Smooth muscle cell (in vitro differentiated cells): Measurements from ENCODE around the gene AP1G2. TPM values are rescaled to one million over a fixed set of nuclear protein-coding genes. Genes with fewer than 3 reads are reported as not detected.

Source experiments
- DNase-seq: peaks from one replicate; lab custom pipeline; 2025; ENCODE audit not compliant: unreplicated experiment; lab: John Stamatoyannopoulos, UW
- H2AFZ ChIP-seq: fragments of 200-600 bp; sonication (generic); 2 replicates; pipeline ENCODE4 v1.6.0; 2016; ENCODE audit warnings: antibody characterized with exemption, low read depth, mild to moderate bottlenecking
- H3F3A ChIP-seq: fragments of 200-600 bp; sonication (generic); 2 replicates; pipeline ENCODE4 v1.6.0; 2017; ENCODE audit warnings: antibody characterized with exemption, low read depth
- H3K27ac ChIP-seq: fragments of 200-600 bp; sonication (generic); 2 replicates; pipeline ENCODE4 v1.5.1; 2016; ENCODE audit warnings: low read depth, mild to moderate bottlenecking
- H3K27me3 ChIP-seq: fragments of 200-600 bp; sonication (generic); 2 replicates; pipeline ENCODE4 v1.6.1; 2016; ENCODE audit warnings: low read depth, mild to moderate bottlenecking
- H3K36me3 ChIP-seq: fragments of 200-600 bp; sonication (generic); 2 replicates; pipeline ENCODE4 v1.5.1; 2016; ENCODE audit warnings: low read depth
- H3K4me1 ChIP-seq: fragments of 200-600 bp; sonication (generic); 2 replicates; pipeline ENCODE4 v1.5.1; 2016; ENCODE audit warnings: low read depth
- H3K4me2 ChIP-seq: fragments of 200-600 bp; sonication (generic); 2 replicates; pipeline ENCODE4 v1.6.0; 2016; ENCODE audit warnings: mild to moderate bottlenecking
- H3K4me3 ChIP-seq: fragments of 200-600 bp; sonication (generic); 2 replicates; pipeline ENCODE4 v1.5.1; 2016; ENCODE audit warnings: mild to moderate bottlenecking
- H3K79me2 ChIP-seq: fragments of 200-600 bp; sonication (generic); 2 replicates; pipeline ENCODE4 v1.6.0; 2016; ENCODE audit warnings: low read depth, mild to moderate bottlenecking
- H3K9ac ChIP-seq: fragments of 200-600 bp; sonication (generic); 2 replicates; pipeline ENCODE4 v1.6.0; 2016; ENCODE audit warnings: low read depth
- H3K9me3 ChIP-seq: fragments of 200-600 bp; sonication (generic); replicated peaks from 2 replicates; pipeline ENCODE4 v1.5.1; 2016; ENCODE audit warnings: low read depth
- H4K20me1 ChIP-seq: fragments of 200-600 bp; sonication (generic); 2 replicates; pipeline ENCODE4 v1.6.0; 2016; ENCODE audit warnings: low read depth
- WGBS: methylation state at CpG from one replicate; pipeline ENCODE4 v1.1.7; 2016; ENCODE audit warnings: low lambda C conversion rate; 5-methylcytosine and 5-hydroxymethylcytosine counted together
- polyA plus RNA-seq: library from polyadenylated mRNA; unstranded; fragments of >200 nt; fragmentation: Nextera tagmentation; extraction: Ambion mirVana; gene quantifications from 2 replicates; pipeline ENCODE4 v1.2.1, GENCODE V29; 2016
- total RNA-seq: library from RNA; depleted of rRNA; stranded (reverse); fragments of >200 nt; gene quantifications from 2 replicates; pipeline ENCODE4 v1.2.3, GENCODE V29; 2014
- TF ChIP-seq, protein P1 (sequence below): fragments of 200-600 bp; sonication (generic); IDR thresholded peaks from 2 replicates; pipeline ENCODE4 v1.5.1; 2017; ENCODE audit warnings: borderline replicate concordance, mild to moderate bottlenecking, antibody characterized with exemption; ENCODE audit not compliant: insufficient read depth, poor library complexity, severe bottlenecking

The AP1G2 gene
- total and polyA plus RNA-seq, 2 experiments from 2014 or later, result 59.3 to 62.4 TPM

DNA sequence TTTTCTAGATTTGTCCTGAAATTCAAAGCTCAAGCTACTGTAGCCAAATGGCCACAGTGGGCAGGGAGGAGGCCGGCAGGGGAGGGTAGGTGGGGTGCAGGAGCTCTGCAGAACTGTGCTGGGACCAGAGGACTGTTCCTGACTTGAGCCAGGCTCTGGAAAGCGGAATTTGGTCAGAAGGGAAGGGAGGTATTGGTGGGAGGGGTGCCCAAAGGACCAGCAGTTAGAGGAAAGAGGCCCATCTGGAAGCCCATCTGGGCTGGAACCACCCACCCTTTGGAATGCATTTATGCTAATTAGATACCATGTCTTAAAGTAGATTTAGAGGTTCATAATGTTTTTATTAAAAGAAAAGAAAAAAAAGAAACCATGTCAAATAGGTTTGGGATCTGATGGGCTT, 35.5 kb upstream of the AP1G2 start:
- Histone ChIP-seq H3K9me3 (no peaks in the 10 kb centered on the region), H3K4me2 (no peak overlapping the region), H3K4me3 (no peak overlapping the region), H3F3A (no peaks in the 10 kb centered on the region), H3K9ac (no peak overlapping the region), H3K36me3 (no peaks in the 10 kb centered on the region), H4K20me1 (no peaks in the 10 kb centered on the region), H3K79me2 (no peaks in the 10 kb centered on the region), H2AFZ (no peak overlapping the region), H3K27me3 (no peaks in the 10 kb centered on the region), H3K27ac (no peak overlapping the region), H3K4me1 (no peaks in the 10 kb centered on the region)
- WGBS, result 64% methylated on average over 2 of the region's 2 CpGs
- DNase-seq, result no peak
- TF ChIP-seq, protein P1, sequence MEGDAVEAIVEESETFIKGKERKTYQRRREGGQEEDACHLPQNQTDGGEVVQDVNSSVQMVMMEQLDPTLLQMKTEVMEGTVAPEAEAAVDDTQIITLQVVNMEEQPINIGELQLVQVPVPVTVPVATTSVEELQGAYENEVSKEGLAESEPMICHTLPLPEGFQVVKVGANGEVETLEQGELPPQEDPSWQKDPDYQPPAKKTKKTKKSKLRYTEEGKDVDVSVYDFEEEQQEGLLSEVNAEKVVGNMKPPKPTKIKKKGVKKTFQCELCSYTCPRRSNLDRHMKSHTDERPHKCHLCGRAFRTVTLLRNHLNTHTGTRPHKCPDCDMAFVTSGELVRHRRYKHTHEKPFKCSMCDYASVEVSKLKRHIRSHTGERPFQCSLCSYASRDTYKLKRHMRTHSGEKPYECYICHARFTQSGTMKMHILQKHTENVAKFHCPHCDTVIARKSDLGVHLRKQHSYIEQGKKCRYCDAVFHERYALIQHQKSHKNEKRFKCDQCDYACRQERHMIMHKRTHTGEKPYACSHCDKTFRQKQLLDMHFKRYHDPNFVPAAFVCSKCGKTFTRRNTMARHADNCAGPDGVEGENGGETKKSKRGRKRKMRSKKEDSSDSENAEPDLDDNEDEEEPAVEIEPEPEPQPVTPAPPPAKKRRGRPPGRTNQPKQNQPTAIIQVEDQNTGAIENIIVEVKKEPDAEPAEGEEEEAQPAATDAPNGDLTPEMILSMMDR, result no peak

DNA sequence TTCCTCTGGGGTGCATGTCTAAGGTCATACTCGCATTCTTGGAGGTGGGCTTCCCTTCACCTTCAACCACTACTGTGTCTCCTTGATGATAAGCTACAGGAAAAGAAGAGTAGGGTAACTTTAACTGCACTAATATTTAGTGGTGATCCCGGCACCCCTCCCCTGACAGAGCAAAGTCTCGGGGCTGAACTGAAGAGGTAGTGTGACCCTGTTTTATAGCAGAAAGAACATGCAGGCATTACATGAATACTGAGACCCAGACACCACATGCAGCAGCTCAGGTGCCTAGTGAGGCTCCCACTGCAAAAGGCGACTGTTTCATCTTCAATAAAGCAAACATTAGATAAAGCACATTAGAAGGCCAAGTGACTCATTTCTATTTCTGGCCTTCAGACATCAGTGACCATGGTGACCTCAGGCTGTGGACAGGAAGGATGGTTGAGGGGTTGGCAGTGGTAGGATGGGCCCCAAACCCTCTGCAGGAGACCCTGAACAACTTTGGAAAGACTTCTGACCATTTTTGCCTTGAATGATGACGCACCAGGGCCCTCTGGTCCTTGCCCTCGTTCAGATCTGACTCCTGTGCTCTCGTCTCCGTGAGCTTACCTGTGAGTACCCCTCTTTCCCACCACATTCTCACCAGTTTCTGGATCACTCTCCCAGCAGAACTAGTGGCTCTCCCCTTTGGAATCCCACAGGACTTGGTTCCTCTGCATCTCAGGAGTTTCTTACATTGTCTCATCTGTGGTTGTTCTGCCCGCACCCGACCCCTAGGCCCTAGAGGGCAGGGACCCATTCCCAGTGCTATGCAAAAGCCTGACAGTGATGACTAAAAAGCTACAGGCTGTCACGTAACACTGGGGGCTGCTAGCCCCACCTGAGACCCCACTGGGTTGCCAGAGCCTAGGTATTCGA, 34.8 kb upstream of the AP1G2 start:
- Histone ChIP-seq H3K9ac (no peak overlapping the region), H3K79me2 (no peaks in the 10 kb centered on the region), H3K27ac (no peak overlapping the region), H3K27me3 (no peaks in the 10 kb centered on the region), H3K4me1 (no peaks in the 10 kb centered on the region), H3K4me3 (no peak overlapping the region), H3K4me2 (no peak overlapping the region), H4K20me1 (no peaks in the 10 kb centered on the region), H3F3A (no peaks in the 10 kb centered on the region), H3K36me3 (no peaks in the 10 kb centered on the region), H2AFZ (no peak overlapping the region), H3K9me3 (no peaks in the 10 kb centered on the region)
- no peak for DNase-seq
- 80% methylated on average over 12 of the region's 12 CpGs for WGBS
- TF ChIP-seq, protein P1, result no peak

DNA sequence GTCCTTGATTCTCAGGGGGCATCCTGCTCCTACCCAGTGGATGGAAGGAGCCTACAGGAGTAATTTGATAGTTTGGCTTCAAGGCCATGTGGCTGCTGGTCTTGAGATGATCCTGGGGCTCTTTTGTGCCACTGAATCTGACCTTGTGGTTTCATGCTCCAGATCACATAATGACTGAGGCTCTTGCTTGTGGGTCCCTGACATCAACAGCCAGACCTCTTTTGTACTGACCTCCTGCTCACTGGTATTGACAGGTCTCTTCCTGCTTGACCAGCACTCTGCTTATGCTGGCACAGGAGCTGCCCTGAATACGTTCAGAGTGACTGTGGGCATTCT, 34.2 kb upstream of the AP1G2 start:
- H3K36me3 ChIP-seq, result no peaks in the 10 kb centered on the region
- H3K9me3 ChIP-seq, result no peaks in the 10 kb centered on the region
- H2AFZ ChIP-seq, result no peak overlapping the region
- no peaks in the 10 kb centered on the region for H3K27me3 ChIP-seq
- H3K4me1 ChIP-seq, result no peaks in the 10 kb centered on the region
- no peak for DNase-seq
- TF ChIP-seq, protein P1, result no peak
- H3F3A ChIP-seq, result no peaks in the 10 kb centered on the region
- H3K27ac ChIP-seq, result no peak overlapping the region
- no peaks in the 10 kb centered on the region for H3K79me2 ChIP-seq
- WGBS, result 57% methylated on average over 1 of the region's 1 CpG
- no peak overlapping the region for H3K4me3 ChIP-seq
- no peaks in the 10 kb centered on the region for H4K20me1 ChIP-seq
- no peak overlapping the region for H3K9ac ChIP-seq
- H3K4me2 ChIP-seq, result no peak overlapping the region

DNA sequence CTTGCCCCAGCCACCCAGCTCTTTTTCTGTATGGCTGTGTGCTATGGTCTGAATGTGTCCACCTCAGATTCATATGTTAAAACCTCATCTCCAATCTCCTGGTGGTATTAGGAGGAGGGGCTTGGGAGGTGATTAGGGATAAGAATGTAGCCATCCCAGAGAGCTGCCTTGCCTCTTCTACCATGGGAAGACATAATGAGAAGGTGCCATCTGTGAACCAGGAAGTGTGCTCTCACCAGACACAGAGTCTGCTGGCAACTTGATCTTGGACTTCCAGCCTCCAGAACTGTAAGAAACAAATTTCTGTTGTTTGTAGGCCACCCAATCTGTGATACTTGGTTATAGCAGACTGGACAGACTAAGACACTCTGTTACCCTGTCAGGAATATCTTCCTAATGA, 33.8 kb upstream of the AP1G2 start:
- Histone ChIP-seq H3K9me3 (no peaks in the 10 kb centered on the region), H3F3A (no peaks in the 10 kb centered on the region), H3K4me3 (no peak overlapping the region), H3K27ac (no peak overlapping the region), H3K36me3 (no peaks in the 10 kb centered on the region), H3K27me3 (no peaks in the 10 kb centered on the region), H3K79me2 (no peaks in the 10 kb centered on the region), H2AFZ (no peak overlapping the region), H3K4me2 (no peak overlapping the region), H3K4me1 (no peaks in the 10 kb centered on the region), H3K9ac (no peak overlapping the region), H4K20me1 (no peaks in the 10 kb centered on the region)
- no peak for DNase-seq
- TF ChIP-seq, protein P1, result no peak
